ENCODE results near the gene LETM1.

Gene LETM1

DNA sequence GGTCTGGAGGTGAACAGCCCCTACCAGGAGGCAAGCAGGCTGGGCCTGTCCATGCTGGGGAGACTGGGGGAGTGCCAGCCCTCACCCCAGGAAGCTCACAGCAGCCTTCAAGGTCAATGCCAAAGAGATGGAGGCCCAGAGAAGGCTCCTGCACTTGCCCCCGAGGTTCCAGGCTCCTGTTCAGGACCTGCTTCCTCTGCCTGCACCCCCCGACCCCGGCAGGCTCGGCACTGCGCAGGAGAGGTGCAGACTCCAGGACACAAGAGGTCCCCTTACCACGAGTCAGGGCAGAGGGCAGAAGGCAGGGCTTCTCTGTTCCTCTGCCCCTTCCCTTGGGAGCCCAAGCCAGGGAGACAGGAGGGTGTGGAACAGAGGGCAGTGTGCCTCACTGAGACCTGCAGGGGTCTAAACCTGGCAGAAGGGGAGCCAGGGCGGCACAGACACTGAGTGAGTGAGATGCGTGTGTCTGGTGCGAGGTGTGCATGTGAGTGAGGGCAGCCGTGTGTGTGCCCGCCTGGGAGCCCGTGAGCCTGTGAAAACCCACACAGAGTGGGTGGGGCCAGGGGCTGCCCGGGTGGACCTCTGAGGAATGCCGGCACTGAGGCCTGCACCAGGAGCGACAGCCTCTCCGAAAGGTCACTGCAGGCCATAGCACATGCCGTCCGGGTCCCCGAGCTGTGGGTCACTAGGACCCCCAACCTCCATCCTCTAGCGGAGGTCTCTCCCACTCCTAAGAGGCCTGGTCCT lies 93.5 kb downstream of the LETM1 start:
- DNase-seq (ENCODE audit: low read depth), result no peak

Data from stimulated activated CD4-positive, alpha-beta T cell treated with anti-CD3 and anti-CD28 coated beads, Interleukin-2, amount 100 ng/mL, for 4 hours (primary cell).